OCI-LY7 (cell line): ENCODE results near the gene LTBP2.

Source experiments
- EZH2phosphoT487 ChIP-seq: fragments of 200-600 bp; sonication (generic); IDR thresholded peaks from 2 replicates; pipeline ENCODE4 v1.6.1; 2018; ENCODE audit warnings: low read depth, borderline replicate concordance, mild to moderate bottlenecking, mixed run types, antibody characterized with exemption, low read length, moderate library complexity, mixed read lengths
- TF ChIP-seq, protein P1 (sequence below): fragments of 200-600 bp; sonication (generic); conservative IDR thresholded peaks from 2 replicates; pipeline ENCODE4 v1.5.1; 2014; ENCODE audit warnings: mild to moderate bottlenecking, antibody characterized with exemption, low read length, moderate library complexity, mixed read lengths

DNA sequence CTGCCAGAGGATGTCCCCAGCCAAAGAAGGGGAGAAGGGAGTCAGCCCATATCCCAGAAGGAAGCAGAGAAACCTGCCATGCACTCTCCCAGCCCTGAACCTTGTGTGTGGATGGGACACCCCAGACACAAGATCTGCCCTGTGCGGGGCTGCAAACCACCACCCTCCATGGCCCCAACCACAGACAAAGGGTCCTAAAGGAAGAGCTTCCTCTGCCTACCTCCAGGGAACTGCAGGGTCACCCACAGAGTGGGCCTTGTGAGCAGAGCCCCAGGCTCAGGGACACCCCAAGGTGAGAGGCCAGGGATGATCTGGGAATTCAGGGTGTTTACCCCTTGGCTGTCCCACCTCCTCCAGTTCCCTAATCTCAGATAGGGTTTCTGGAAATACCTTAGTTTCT lies 62.0 kb downstream of the LTBP2 start:
- TF ChIP-seq, protein P1, sequence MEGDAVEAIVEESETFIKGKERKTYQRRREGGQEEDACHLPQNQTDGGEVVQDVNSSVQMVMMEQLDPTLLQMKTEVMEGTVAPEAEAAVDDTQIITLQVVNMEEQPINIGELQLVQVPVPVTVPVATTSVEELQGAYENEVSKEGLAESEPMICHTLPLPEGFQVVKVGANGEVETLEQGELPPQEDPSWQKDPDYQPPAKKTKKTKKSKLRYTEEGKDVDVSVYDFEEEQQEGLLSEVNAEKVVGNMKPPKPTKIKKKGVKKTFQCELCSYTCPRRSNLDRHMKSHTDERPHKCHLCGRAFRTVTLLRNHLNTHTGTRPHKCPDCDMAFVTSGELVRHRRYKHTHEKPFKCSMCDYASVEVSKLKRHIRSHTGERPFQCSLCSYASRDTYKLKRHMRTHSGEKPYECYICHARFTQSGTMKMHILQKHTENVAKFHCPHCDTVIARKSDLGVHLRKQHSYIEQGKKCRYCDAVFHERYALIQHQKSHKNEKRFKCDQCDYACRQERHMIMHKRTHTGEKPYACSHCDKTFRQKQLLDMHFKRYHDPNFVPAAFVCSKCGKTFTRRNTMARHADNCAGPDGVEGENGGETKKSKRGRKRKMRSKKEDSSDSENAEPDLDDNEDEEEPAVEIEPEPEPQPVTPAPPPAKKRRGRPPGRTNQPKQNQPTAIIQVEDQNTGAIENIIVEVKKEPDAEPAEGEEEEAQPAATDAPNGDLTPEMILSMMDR: no peak
- no peak for TF ChIP-seq EZH2phosphoT487
